Measurements from ENCODE around the gene MAOB.

Gene MAOB

DNA sequence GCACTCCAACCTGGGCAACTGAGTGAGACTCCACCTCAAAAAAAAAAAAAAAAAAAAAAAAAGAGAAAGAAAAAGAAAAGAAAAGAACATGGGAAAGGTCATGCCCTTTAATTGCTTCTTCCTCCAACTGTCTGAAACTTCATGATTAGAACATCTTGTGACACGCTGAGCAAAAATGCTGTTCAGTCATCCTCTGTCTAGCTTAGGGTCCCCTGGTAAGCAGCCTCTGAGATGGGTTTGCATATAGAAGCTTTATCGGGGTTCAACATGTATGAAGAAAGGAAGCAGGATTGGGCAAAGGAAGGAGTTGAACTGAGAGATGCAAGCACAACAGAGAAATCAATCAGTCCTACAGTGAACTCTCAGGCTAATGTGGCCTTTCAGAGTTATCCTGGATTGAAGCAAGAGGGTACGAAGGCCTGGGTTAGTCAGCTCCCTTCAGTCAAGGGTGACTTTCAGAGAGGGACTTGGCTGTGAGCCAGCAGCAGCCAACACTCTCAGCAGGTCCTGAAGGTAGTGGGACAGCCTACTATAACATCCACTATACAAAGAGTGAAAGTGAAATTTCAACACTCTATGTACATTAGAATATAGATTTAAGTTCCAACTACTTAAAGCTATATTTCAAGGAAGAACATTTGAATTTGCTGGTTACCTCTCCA lies 11.4 kb downstream of the MAOB start:
- Histone ChIP-seq H3K79me2 (ENCODE audit: low read length) (no peaks in the 10 kb centered on the region), H3K9me3 (replicated peaks; ENCODE audit: insufficient read depth, low read length) (no peaks in the 10 kb centered on the region), H3K9ac (ENCODE audit: low read length) (no peak overlapping the region), H3K27me3 (replicated peaks; ENCODE audit: insufficient read depth, low read length) (no peaks in the 10 kb centered on the region), H3K4me3 (ENCODE audit: low read length) (no peak overlapping the region), H2AFZ (ENCODE audit: low read length) (no peak overlapping the region), H3K36me3 (replicated peaks; ENCODE audit: insufficient read depth, low read length) (no peaks in the 10 kb centered on the region), H3K9me2 (replicated peaks; ENCODE audit: insufficient read depth, low read length) (no peaks in the 10 kb centered on the region), H3K4me2 (ENCODE audit: low read depth, low read length) (no peak overlapping the region), H4K20me1 (ENCODE audit: insufficient read depth, low read length) (no peaks in the 10 kb centered on the region), H3K27ac (ENCODE audit: low read length) (no peak overlapping the region), H3K4me1 (ENCODE audit: low read length) (no peaks in the 10 kb centered on the region), H3F3A (ENCODE audit: insufficient read depth, low read length) (no peaks in the 10 kb centered on the region)
- TF ChIP-seq EZH2phosphoT487 (IDR thresholded peaks at IDR 0.05; ENCODE audit: low read length) (no peak), EZH2 (optimal IDR thresholded peaks at IDR 0.05; ENCODE audit: low read depth, low read length) (no peak), CTCF (IDR thresholded peaks at IDR 0.05; ENCODE audit: low read length) (no peak)
- DNase-seq, result peak; percentile 20

DNA sequence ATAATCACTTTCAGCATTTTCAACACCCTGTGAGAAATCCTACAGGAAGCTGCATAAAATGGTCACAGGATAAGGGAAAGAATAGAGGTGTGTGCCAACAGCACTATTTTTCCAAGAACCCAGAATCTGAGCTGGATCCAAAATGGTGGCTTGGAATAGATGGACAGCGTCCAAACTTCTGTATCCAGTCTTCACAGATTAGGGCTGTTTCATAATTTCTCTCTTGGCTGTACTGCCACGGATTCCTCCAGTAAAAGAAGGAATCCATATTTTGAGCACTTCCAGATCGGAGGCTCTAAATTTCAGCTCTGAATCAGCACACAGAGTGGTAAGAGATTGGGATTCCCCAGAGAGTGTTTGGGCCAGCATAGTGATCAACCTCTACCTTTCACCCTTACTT lies 12.2 kb downstream of the MAOB start:
- Histone ChIP-seq H3K36me3 (replicated peaks; ENCODE audit: insufficient read depth, low read length) (no peaks in the 10 kb centered on the region), H3K4me2 (ENCODE audit: low read depth, low read length) (no peak overlapping the region), H3K79me2 (ENCODE audit: low read length) (no peaks in the 10 kb centered on the region), H3K9me3 (replicated peaks; ENCODE audit: insufficient read depth, low read length) (no peaks in the 10 kb centered on the region), H3K27ac (ENCODE audit: low read length) (no peak overlapping the region), H2AFZ (ENCODE audit: low read length) (no peak overlapping the region), H3K9ac (ENCODE audit: low read length) (no peak overlapping the region), H3K27me3 (replicated peaks; ENCODE audit: insufficient read depth, low read length) (no peaks in the 10 kb centered on the region), H3K4me1 (ENCODE audit: low read length) (no peaks in the 10 kb centered on the region), H3K4me3 (ENCODE audit: low read length) (no peak overlapping the region), H3K9me2 (replicated peaks; ENCODE audit: insufficient read depth, low read length) (no peaks in the 10 kb centered on the region), H4K20me1 (ENCODE audit: insufficient read depth, low read length) (no peaks in the 10 kb centered on the region), H3F3A (ENCODE audit: insufficient read depth, low read length) (no peaks in the 10 kb centered on the region)
- no peak for DNase-seq
- TF ChIP-seq CTCF (IDR thresholded peaks at IDR 0.05; ENCODE audit: low read length), result no peak
- no peak for TF ChIP-seq EZH2 (optimal IDR thresholded peaks at IDR 0.05; ENCODE audit: low read depth, low read length)
- no peak for TF ChIP-seq EZH2phosphoT487 (IDR thresholded peaks at IDR 0.05; ENCODE audit: low read length)

DNA sequence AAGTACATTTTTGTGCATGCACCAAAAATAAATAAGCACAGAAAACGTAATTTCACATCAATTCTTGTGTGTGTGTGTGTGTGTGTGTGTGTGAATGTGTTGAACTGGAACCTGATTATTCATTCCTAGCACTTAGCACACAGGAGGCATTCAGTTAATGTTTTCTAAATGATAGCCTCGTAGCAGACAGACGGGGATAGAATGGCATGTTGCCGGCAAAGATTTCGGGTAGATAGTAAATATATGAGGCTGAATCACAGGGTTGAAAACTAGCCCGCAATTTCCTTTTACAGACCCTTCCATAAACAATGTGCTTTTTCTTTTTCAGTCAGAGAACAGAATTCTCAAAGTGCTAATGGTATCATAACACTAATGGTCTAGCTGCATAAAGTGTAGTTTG lies 13.5 kb downstream of the MAOB start:
- H3K36me3 ChIP-seq (replicated peaks; ENCODE audit: insufficient read depth, low read length), result no peaks in the 10 kb centered on the region
- H4K20me1 ChIP-seq (ENCODE audit: insufficient read depth, low read length), result no peaks in the 10 kb centered on the region
- H3K9me3 ChIP-seq (replicated peaks; ENCODE audit: insufficient read depth, low read length), result no peaks in the 10 kb centered on the region
- no peaks in the 10 kb centered on the region for H3K9me2 ChIP-seq (replicated peaks; ENCODE audit: insufficient read depth, low read length)
- no peaks in the 10 kb centered on the region for H3K79me2 ChIP-seq (ENCODE audit: low read length)
- H3F3A ChIP-seq (ENCODE audit: insufficient read depth, low read length), result no peaks in the 10 kb centered on the region
- H3K4me3 ChIP-seq (ENCODE audit: low read length), result no peak overlapping the region
- no peak overlapping the region for H3K4me2 ChIP-seq (ENCODE audit: low read depth, low read length)
- TF ChIP-seq EZH2 (optimal IDR thresholded peaks at IDR 0.05; ENCODE audit: low read depth, low read length), result no peak
- no peak for TF ChIP-seq EZH2phosphoT487 (IDR thresholded peaks at IDR 0.05; ENCODE audit: low read length)
- no peak for TF ChIP-seq CTCF (IDR thresholded peaks at IDR 0.05; ENCODE audit: low read length)
- H2AFZ ChIP-seq (ENCODE audit: low read length), result no peak overlapping the region
- DNase-seq, result no peak
- no peaks in the 10 kb centered on the region for H3K4me1 ChIP-seq (ENCODE audit: low read length)
- H3K27me3 ChIP-seq (replicated peaks; ENCODE audit: insufficient read depth, low read length), result no peaks in the 10 kb centered on the region
- H3K27ac ChIP-seq (ENCODE audit: low read length), result no peak overlapping the region
- no peak overlapping the region for H3K9ac ChIP-seq (ENCODE audit: low read length)
